Vagina (tissue), 2 donors: ENCODE results near the gene DGKB.

Experiments
- CTCF ChIP-seq, 3 experiments: fragments of 450-650 bp in 2 of 3; fragments of 200-600 bp in 1 of 3; sonication (generic) in 1 of 3; IDR thresholded peaks; one replicate each; pipeline ENCODE4 v1.5.1; 2017 to 2019; ENCODE audit warnings: antibody characterized with exemption in 3 of 3, mild to moderate bottlenecking in 2 of 3, moderate library complexity in 2 of 3
- POLR2A ChIP-seq, 2 donors: fragments of 450-650 bp; IDR thresholded peaks; one replicate each; pipeline ENCODE4 v1.6.1; 2017; ENCODE audit warnings: antibody characterized with exemption in 2 of 2, mild to moderate bottlenecking in 2 of 2, moderate library complexity in 2 of 2

- TF ChIP-seq CTCF (IDR thresholded peaks at IDR 0.05) (no peak), POLR2A (IDR thresholded peaks at IDR 0.05) (no peak)
Observed at GRCh38 chr7:14229047-14229446, 673.5 kb downstream of the DGKB start.
